Amniotic stem cell (primary cell): Measurements from ENCODE around the gene MYO5C.

ENCODE experiments used
- DNase-seq: peaks from one replicate; lab custom pipeline; 2025; lab: John Stamatoyannopoulos, UW

Gene MYO5C

GRCh38 chr15:52295421-52296001 lies at the start of gene MYO5C:
TSS of gene MYO5C (minus strand) at chr15:52295804. CDS start at chr15:52295636, 168 bp downstream.
- no peak for DNase-seq

GRCh38 chr15:52344592-52344991 lies 49.0 kb upstream of the MYO5C start:
- no peak for DNase-seq

GRCh38 chr15:52343831-52344230 lies 48.2 kb upstream of the MYO5C start:
- DNase-seq = no peak

DNA sequence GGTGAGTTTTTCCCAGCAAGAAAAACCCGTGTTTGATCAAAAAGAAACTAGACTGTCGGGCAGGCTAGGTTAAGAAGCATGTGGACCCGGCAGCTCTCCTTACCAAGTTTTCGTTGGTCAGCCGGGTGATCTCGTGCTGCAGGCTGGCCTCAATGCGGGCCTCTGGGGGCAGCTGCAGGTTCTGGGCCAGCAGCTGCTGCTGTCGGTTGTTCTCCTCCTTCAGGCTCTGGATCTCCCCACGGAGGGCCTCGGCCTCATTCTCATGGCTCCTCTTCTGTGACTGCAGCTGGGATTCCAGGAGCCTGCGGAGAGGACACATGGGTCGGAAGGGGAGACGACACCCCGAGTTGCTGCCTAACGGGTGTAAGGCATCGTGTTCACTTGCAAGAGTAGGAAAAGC lies 44.5 kb upstream of the MYO5C start:
- no peak for DNase-seq

DNA sequence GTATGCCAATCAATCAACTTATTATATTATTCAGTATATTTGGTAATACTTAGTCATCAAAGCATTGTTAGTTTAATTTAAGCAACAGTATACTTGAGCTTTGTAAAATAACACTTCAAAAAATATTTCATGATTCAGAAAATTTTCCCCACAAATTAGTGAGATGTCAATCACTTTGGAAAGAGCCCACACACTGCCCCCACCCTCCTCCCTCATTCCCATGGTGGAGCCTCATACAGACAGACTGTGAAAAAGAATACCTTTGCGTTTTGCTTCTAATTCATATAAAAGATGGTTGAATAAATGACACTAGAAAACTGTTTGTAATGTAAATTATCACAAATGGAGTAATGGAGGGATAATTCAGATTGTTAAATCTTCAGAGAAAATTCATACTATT lies 43.3 kb upstream of the MYO5C start:
- no peak for DNase-seq

DNA sequence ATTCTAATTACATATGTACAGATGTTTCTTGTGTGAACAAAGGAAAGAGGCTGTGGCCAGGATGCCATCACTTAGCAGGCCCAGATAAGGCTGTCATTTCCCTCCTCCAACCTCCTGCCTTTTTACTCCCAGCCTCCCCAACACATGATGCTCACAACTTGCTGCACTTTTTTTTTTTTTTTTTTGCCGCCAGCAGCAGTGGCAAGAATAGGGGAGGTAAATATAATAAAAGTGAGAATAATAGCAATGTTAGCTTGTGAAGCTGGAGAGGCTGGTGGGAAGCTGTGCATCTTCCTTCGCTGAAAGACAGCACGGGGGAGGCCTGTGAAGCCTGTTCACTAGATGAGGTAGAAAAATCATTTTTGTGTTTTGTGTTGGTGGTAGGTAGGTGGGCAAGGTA lies 42.5 kb upstream of the MYO5C start:
- no peak for DNase-seq

DNA sequence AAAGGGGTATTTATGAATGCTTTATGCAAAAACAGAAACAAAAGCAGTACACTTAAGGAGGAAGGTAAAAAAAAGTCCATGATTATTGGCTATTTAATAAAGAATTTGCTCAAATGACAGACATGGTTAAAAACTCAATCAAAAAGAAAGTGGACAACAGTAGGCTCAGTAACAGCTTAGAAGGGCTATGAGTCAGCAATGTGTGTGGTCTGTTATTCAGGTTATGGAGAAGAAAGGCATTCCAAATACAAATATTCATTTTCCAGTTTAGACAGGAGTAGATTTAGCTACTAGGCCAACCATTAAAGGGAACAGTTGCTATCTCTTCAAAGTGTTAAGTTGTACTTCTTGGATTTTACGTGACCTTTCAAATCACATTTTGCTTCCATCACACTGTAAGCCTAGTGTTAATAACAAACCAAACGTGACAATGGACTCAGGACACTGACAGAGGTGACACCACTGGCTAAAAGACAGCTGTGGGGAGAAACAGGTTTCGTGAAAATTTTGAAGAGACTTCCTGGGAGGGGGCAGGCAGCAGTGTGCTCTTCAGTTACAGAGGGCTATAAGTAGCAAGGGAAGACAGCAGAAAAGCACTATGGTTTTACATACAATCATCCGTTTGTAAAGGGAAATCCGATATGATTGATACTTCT lies 41.7 kb upstream of the MYO5C start:
- DNase-seq = no peak

DNA sequence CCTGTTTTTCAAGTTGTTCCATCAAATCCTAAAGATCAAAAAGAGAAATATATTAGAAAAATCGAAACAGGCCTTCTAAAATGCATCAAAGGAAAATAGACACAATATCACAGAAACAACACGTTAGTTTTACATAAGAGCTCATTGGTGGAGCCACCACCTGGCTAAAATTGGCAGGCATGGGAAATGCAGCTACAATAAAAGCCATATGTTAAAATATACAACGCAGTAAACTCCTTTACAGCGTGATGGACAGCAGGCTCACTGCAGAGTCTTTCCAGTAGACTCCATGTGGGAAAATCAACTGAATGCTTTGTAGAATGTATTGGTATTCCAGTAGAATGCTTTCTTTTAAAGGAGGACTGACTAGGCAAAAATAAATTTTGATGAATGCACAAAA lies 40.9 kb upstream of the MYO5C start:
- no peak for DNase-seq

GRCh38 chr15:52334491-52335160 lies 39.0 kb upstream of the MYO5C start:
- no peak for DNase-seq

DNA sequence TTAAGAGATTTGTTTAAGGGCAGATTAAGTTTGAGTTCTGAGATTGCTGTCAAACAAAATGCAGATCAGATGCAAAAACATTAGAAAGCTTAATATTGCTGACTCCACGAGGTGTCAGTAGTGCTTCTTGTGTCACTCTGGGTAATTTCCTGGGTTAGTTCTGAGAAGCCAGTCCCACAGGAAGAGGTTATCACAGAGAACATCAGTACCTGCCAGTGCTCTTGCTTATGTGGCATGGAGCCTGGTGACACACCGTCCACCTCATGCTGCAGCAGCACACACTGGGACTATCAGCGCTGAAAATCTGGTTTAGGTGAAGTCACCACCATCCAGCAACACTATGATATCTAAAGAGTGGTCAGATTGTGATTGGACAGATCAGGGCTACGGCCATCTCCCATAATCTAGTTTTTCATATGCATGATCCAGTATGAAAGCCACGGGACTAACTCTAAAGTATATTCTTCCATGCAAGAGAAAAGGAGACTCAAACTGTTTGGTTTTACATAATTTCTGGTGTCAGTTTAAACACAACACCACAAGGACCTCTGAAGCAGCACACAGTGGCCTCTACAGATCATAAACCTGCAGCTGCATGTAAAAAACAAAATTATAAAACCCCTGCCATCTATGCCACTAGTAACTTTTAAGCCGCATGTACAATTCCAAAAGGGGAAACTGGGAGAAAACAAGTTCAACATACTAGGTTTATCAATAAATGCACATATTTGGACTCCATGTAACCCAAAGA lies 36.1 kb upstream of the MYO5C start:
- DNase-seq = no peak

- DNase-seq = no peak
These were observed 34.4 kb upstream of the MYO5C start for GRCh38 chr15:52329987-52330386.

DNA sequence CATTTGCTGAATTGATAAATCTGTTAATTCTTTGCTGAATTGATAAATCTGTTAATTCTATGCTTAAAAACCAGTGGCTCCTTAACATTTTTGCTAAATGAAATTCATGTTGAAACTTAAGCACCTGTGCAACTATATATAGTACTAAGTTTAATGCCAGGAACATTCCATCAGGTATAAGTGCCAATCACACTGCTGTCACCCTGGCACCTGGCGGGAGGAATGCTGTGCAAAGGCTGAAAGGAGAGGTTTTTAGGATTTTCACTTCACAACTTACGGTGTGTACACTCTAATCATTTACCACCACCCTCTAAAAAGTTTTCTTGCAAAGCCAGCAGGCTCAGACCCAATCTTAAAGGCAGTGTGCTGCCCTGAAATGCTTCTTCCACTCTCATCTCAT lies 33.5 kb upstream of the MYO5C start:
- DNase-seq = no peak

DNA sequence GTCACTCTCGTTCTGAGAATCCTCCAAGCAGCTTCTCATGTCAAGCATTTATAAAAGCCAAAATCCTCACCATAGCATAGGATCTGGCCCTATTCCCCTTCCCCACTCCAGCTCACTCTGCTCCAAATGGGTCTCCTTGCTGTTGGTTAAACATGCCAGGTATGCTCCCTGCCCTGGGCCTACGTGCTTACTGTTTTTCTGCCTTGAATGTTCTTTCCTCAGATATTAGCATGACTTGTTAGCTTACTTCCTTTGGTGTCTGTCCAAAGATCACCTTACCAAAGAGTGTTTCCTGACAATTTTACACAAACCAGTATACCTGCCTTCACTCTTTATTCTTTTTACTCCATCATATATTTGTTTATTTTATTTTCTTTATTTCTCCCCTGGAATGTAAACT lies 33.1 kb upstream of the MYO5C start:
- DNase-seq = no peak

DNA sequence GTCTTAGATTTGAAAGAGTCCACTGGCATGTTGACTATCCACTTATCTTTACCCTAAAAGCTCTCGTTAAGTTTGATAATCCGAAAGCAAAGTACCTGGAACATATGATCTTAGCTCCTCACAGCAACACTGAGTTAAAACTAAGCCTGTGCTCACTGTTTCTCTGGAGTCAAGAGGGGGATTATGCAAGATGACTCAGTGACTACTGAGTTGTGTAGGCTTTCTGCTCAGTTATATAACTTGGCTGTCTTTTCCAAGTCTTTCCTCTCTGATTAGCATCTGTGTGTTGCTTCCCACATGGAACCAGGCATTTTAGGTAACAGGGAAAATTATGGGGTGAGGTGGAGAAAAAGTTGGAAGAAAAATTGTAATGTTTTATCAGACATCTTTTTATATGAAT lies 31.2 kb upstream of the MYO5C start:
- no peak for DNase-seq

DNA sequence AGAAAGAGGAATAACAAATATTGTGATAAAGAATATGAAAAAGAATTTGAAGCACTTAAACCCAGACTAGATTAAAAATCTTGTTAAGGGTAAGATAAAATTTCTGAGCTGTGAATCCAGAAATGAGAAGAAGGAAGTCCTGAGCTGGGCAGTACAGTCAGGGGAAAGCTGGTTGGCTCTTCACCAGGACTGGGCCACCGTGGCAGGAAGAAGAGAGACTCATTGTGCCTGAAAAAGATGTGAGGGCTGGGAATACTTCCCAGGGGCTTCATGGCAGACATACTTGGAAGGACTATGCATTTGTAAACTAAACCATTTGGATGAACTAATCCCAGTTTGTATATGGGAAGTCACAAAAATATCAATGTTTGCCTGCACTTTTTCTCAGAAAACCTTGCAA lies 28.5 kb upstream of the MYO5C start:
- no peak for DNase-seq

GRCh38 chr15:52318729-52319500 lies 23.3 kb upstream of the MYO5C start:
- no peak for DNase-seq

GRCh38 chr15:52317688-52318087 lies 22.1 kb upstream of the MYO5C start:
- no peak for DNase-seq

DNA sequence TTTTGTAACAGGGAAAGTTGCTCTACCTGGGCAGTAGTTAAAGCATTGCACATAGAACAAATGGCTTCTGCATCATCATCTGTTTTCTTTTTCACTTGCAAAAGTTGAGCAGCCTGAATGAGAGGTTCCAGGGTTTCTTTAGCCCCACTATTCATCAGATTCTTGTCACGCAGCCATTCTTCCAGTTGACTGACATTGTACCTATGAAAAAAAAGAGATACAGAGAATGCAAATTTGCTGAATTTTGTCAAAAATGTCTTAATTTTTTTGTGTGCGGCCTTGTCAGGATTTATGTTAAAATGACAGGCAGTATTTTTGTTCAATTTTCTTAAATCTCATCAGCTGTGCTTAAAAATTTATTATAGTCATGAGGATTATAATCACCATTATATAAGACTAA lies 21.4 kb upstream of the MYO5C start:
- DNase-seq = no peak

DNA sequence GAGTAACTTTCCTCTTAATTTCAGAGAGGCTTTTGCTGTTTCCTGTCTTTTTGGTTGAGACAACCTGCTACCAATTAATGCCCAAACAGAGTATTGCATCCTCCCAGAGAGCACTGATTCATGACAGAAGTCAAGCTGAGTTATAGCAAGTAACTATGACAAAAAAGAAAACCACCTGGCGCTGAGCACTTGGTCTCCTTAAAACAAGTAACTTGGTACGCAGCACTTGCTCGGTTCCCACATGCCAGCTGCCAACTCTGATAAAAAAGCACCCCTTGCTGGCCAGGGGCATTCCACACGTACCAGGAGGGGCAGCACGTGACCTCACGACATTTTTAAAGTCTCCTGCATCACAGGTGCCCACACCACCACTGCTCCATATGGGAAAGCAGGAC lies 13.5 kb upstream of the MYO5C start:
- DNase-seq = no peak

GRCh38 chr15:52308446-52309153 lies 13.0 kb upstream of the MYO5C start:
- no peak for DNase-seq

GRCh38 chr15:52307847-52308246 lies 12.2 kb upstream of the MYO5C start:
- no peak for DNase-seq

- no peak for DNase-seq
These were observed 10.7 kb upstream of the MYO5C start for GRCh38 chr15:52306270-52306669.
